Activated naive CD8-positive, alpha-beta T cell treated with anti-CD3 and anti-CD28 coated beads for 36 hours (primary cell): ENCODE data around the gene CD6. TPM values are rescaled to one million over a fixed set of nuclear protein-coding genes. Genes with fewer than 3 reads are reported as not detected.

Experiments used
- DNase-seq: peaks from one replicate; pipeline ENCODE4 v3.0.0; 2021
- H3K27ac Mint-ChIP-seq: one replicate; pipeline ENCODE4 v1.8.0; 2022; ENCODE audit warnings: mild to moderate bottlenecking, moderate library complexity, mixed read lengths
- H3K27me3 Mint-ChIP-seq: one replicate; pipeline ENCODE4 v1.8.0; 2022; ENCODE audit warnings: mild to moderate bottlenecking, mixed read lengths
- H3K36me3 Mint-ChIP-seq: one replicate; pipeline ENCODE4 v1.8.0; 2021; ENCODE audit warnings: mild to moderate bottlenecking, mixed read lengths
- H3K4me1 Mint-ChIP-seq: one replicate; pipeline ENCODE4 v1.8.0; 2021; ENCODE audit warnings: mixed read lengths
- H3K4me3 Mint-ChIP-seq: one replicate; pipeline ENCODE4 v1.8.0; 2022; ENCODE audit warnings: mild to moderate bottlenecking, moderate library complexity, mixed read lengths
- H3K9me3 Mint-ChIP-seq: one replicate; pipeline ENCODE4 v1.8.0; 2022; ENCODE audit warnings: mixed read lengths
- total RNA-seq, 2 experiments: library from RNA; stranded (reverse); gene quantifications; one replicate each; pipeline ENCODE4 v1.2.3, GENCODE V29; 2021

CD6 gene
- total RNA-seq, 2 experiments from 2014 or later = 167 to 169 TPM

GRCh38 chr11:60942970-60943565, 28.4 kb upstream of the CD6 start:
- no peak overlapping the region for H3K4me3 Mint-ChIP-seq
- H3K9me3 Mint-ChIP-seq = no peaks in the 10 kb centered on the region
- H3K27ac Mint-ChIP-seq = no peak overlapping the region
- no peaks in the 10 kb centered on the region for H3K27me3 Mint-ChIP-seq
- H3K4me1 Mint-ChIP-seq = peaks cover 6% of the 10 kb centered on the region
- DNase-seq = no peak
- no peaks in the 10 kb centered on the region for H3K36me3 Mint-ChIP-seq

GRCh38 chr11:60944490-60945294, 26.8 kb upstream of the CD6 start:
- Mint-ChIP-seq H3K4me1 (peaks cover 12% of the 10 kb centered on the region), H3K4me3 (no peak overlapping the region), H3K9me3 (no peaks in the 10 kb centered on the region), H3K27ac (no peak overlapping the region), H3K36me3 (no peaks in the 10 kb centered on the region), H3K27me3 (no peaks in the 10 kb centered on the region)
- DNase-seq = no peak

- no peak overlapping the region for H3K27ac Mint-ChIP-seq
Observed at GRCh38 chr11:60945295-60945667, 26.2 kb upstream of the CD6 start.

GRCh38 chr11:60946601-60947264, 24.7 kb upstream of the CD6 start:
- Mint-ChIP-seq H3K36me3 (no peaks in the 10 kb centered on the region), H3K9me3 (no peaks in the 10 kb centered on the region), H3K27ac (no peak overlapping the region), H3K4me1 (peaks cover 13% of the 10 kb centered on the region), H3K4me3 (no peak overlapping the region), H3K27me3 (no peaks in the 10 kb centered on the region)
- DNase-seq = no peak

More at GRCh38 chr11:60945295-60945667, 26.2 kb upstream of the CD6 start:
- Mint-ChIP-seq H3K27me3 (no peaks in the 10 kb centered on the region), H3K36me3 (no peaks in the 10 kb centered on the region), H3K4me3 (no peak overlapping the region), H3K9me3 (no peaks in the 10 kb centered on the region), H3K4me1 (peaks cover 10% of the 10 kb centered on the region)
- DNase-seq = no peak

GRCh38 chr11:60947700-60948099, 23.8 kb upstream of the CD6 start:
- Mint-ChIP-seq H3K36me3 (no peaks in the 10 kb centered on the region), H3K9me3 (no peaks in the 10 kb centered on the region)

GRCh38 chr11:60948250-60948649, 23.2 kb upstream of the CD6 start:
- H3K27ac Mint-ChIP-seq = no peak overlapping the region
- DNase-seq = no peak
- H3K36me3 Mint-ChIP-seq = no peaks in the 10 kb centered on the region
- peaks cover 25% of the 10 kb centered on the region for H3K4me1 Mint-ChIP-seq
- no peaks in the 10 kb centered on the region for H3K9me3 Mint-ChIP-seq
- H3K27me3 Mint-ChIP-seq = no peaks in the 10 kb centered on the region
- H3K4me3 Mint-ChIP-seq = no peak overlapping the region

More at GRCh38 chr11:60947700-60948099, 23.8 kb upstream of the CD6 start:
- Mint-ChIP-seq H3K27me3 (no peaks in the 10 kb centered on the region), H3K4me3 (no peak overlapping the region), H3K27ac (no peak overlapping the region), H3K4me1 (peaks cover 23% of the 10 kb centered on the region)
- DNase-seq = no peak

- Mint-ChIP-seq H3K4me1 (peaks cover 25% of the 10 kb centered on the region), H3K9me3 (no peaks in the 10 kb centered on the region), H3K4me3 (peak overlapping the region; percentile 57), H3K27ac (no peak overlapping the region), H3K36me3 (no peaks in the 10 kb centered on the region), H3K27me3 (no peaks in the 10 kb centered on the region)
- no peak for DNase-seq
Observed at GRCh38 chr11:60950024-60950423, 21.5 kb upstream of the CD6 start.

- peak; percentile 59 for DNase-seq
- Mint-ChIP-seq H3K4me3 (peak overlapping the region; percentile 83), H3K9me3 (no peaks in the 10 kb centered on the region), H3K27ac (no peak overlapping the region), H3K4me1 (peaks cover 23% of the 10 kb centered on the region), H3K36me3 (no peaks in the 10 kb centered on the region), H3K27me3 (no peaks in the 10 kb centered on the region)
Observed at GRCh38 chr11:60950933-60951605, 20.4 kb upstream of the CD6 start.

- Mint-ChIP-seq H3K36me3 (no peaks in the 10 kb centered on the region), H3K9me3 (no peaks in the 10 kb centered on the region), H3K4me3 (peak overlapping the region; percentile 83), H3K27me3 (no peaks in the 10 kb centered on the region), H3K4me1 (peaks cover 23% of the 10 kb centered on the region), H3K27ac (peak overlapping the region; percentile 85)
- DNase-seq = no peak
Observed at GRCh38 chr11:60951606-60951903, 19.9 kb upstream of the CD6 start.

GRCh38 chr11:60951904-60952741, 19.4 kb upstream of the CD6 start, which contains the start of gene SLC15A3:
Gene SLC15A3, minus strand, starts transcription at chr11:60952176. Its CDS starts 625 bp downstream, at chr11:60951551.
- Mint-ChIP-seq H3K27ac (peak within 1 kb of the TSS; percentile 85), H3K27me3 (no peaks in the 10 kb centered on the region)

GRCh38 chr11:60952742-60953170, 18.7 kb upstream of the CD6 start:
- H3K9me3 Mint-ChIP-seq = no peaks in the 10 kb centered on the region
- H3K4me1 Mint-ChIP-seq = peaks cover 23% of the 10 kb centered on the region
- no peak overlapping the region for H3K27ac Mint-ChIP-seq
- no peak for DNase-seq
- H3K4me3 Mint-ChIP-seq = peak overlapping the region; percentile 83
- H3K27me3 Mint-ChIP-seq = no peaks in the 10 kb centered on the region
- no peaks in the 10 kb centered on the region for H3K36me3 Mint-ChIP-seq

More at GRCh38 chr11:60951904-60952741, 19.4 kb upstream of the CD6 start, which contains the start of gene SLC15A3:
- peaks cover 23% of the 10 kb centered on the region for H3K4me1 Mint-ChIP-seq
- DNase-seq = peak; percentile 38
- H3K4me3 Mint-ChIP-seq = peak within 1 kb of the TSS; percentile 83
- no peaks in the 10 kb centered on the region for H3K36me3 Mint-ChIP-seq
- no peaks in the 10 kb centered on the region for H3K9me3 Mint-ChIP-seq

GRCh38 chr11:60953781-60954180, 17.7 kb upstream of the CD6 start:
- Mint-ChIP-seq H3K9me3 (no peaks in the 10 kb centered on the region), H3K27ac (no peak overlapping the region), H3K36me3 (no peaks in the 10 kb centered on the region), H3K27me3 (no peaks in the 10 kb centered on the region), H3K4me3 (no peak overlapping the region), H3K4me1 (peaks cover 19% of the 10 kb centered on the region)
- DNase-seq = no peak

GRCh38 chr11:60954421-60954820, 17.1 kb upstream of the CD6 start:
- H3K27ac Mint-ChIP-seq = no peak overlapping the region
- no peak overlapping the region for H3K4me3 Mint-ChIP-seq
- H3K27me3 Mint-ChIP-seq = no peaks in the 10 kb centered on the region
- H3K4me1 Mint-ChIP-seq = peaks cover 18% of the 10 kb centered on the region
- H3K36me3 Mint-ChIP-seq = no peaks in the 10 kb centered on the region
- no peaks in the 10 kb centered on the region for H3K9me3 Mint-ChIP-seq
- no peak for DNase-seq

- no peak overlapping the region for H3K27ac Mint-ChIP-seq
- DNase-seq = no peak
- no peaks in the 10 kb centered on the region for H3K9me3 Mint-ChIP-seq
- no peaks in the 10 kb centered on the region for H3K27me3 Mint-ChIP-seq
- no peaks in the 10 kb centered on the region for H3K36me3 Mint-ChIP-seq
- peaks cover 14% of the 10 kb centered on the region for H3K4me1 Mint-ChIP-seq
- no peak overlapping the region for H3K4me3 Mint-ChIP-seq
Observed at GRCh38 chr11:60955571-60955970, 15.9 kb upstream of the CD6 start.
